HepG2 (cell line): ENCODE results near the gene LPIN3. TPM values are rescaled to one million over a fixed set of nuclear protein-coding genes. Genes with fewer than 3 reads are reported as not detected.

Experiments
- CHD4 ChIP-seq: fragments of 200-600 bp; sonication (generic); IDR thresholded peaks from 2 replicates; pipeline ENCODE4 v1.7.0; 2017; ENCODE audit warnings: mild to moderate bottlenecking, low read length, borderline replicate concordance
- CREB1 ChIP-seq, 2 experiments: fragments of 450-650 bp in 1 of 2; IDR thresholded peaks; 2 replicates each; pipeline ENCODE4 v1.6.1; 2016 to 2017; ENCODE audit warnings: control low read depth in 1 of 2, mild to moderate bottlenecking in 1 of 2, missing compliant biosample characterization in 1 of 2, missing genetic modification characterization in 1 of 2
- CREM ChIP-seq, 2 experiments: sonication (generic) in 1 of 2; formaldehyde crosslinking in 1 of 2; IDR thresholded peaks; 2 replicates each; pipeline versions ENCODE4 v1.4.0 to v1.6.1; 2016 to 2020; ENCODE audit warnings: antibody characterized with exemption in 1 of 2, mild to moderate bottlenecking in 1 of 2, missing genetic modification reagents in 1 of 2
- CTCF ChIP-seq: sonication (generic); formaldehyde crosslinking; IDR thresholded peaks from 2 replicates; pipeline ENCODE4 v1.5.0; 2020; ENCODE audit warnings: mild to moderate bottlenecking, missing genetic modification reagents, moderate library complexity
- ELF3 ChIP-seq: IDR thresholded peaks from 2 replicates; pipeline ENCODE4 v1.6.1; 2016; ENCODE audit warnings: missing genetic modification reagents, missing compliant biosample characterization
- LRRFIP1 ChIP-seq: sonication (generic); formaldehyde crosslinking; conservative IDR thresholded peaks from 2 replicates; pipeline ENCODE4 v1.4.0; 2020; ENCODE audit warnings: missing genetic modification reagents
- MNT ChIP-seq: fragments of 450-650 bp; IDR thresholded peaks from 2 replicates; pipeline ENCODE4 v1.6.1; 2016
- NCOA1 ChIP-seq: sonication (generic); formaldehyde crosslinking; IDR thresholded peaks from 2 replicates; pipeline ENCODE4 v1.9.0; 2021; ENCODE audit warnings: missing genetic modification reagents
- NFATC3 ChIP-seq: sonication (generic); formaldehyde crosslinking; IDR thresholded peaks from 2 replicates; pipeline ENCODE4 v1.5.1; 2020; ENCODE audit warnings: mild to moderate bottlenecking, missing genetic modification reagents
- SOX13 ChIP-seq, 3 experiments: fragments of 450-650 bp in 1 of 3; sonication (generic) in 1 of 3; formaldehyde crosslinking in 1 of 3; IDR thresholded peaks in 2 of 3; conservative IDR thresholded peaks in 1 of 3; 2 replicates each; pipeline versions ENCODE4 v1.5.0 to v1.6.1; 2016 to 2020; ENCODE audit warnings: antibody characterized with exemption in 1 of 3, mild to moderate bottlenecking in 1 of 3, missing compliant biosample characterization in 1 of 3, missing genetic modification reagents in 1 of 3, moderate library complexity in 1 of 3
- UBTF ChIP-seq: sonication (generic); formaldehyde crosslinking; IDR thresholded peaks from 2 replicates; pipeline ENCODE4 v1.4.0; 2020; ENCODE audit warnings: mild to moderate bottlenecking, missing genetic modification reagents
- ZNF230 ChIP-seq: sonication (generic); formaldehyde crosslinking; IDR thresholded peaks from 2 replicates; pipeline ENCODE4 v1.4.0; 2020; ENCODE audit warnings: mild to moderate bottlenecking, missing genetic modification reagents
- ZNF362 ChIP-seq: sonication (generic); formaldehyde crosslinking; IDR thresholded peaks from 2 replicates; pipeline ENCODE4 v1.4.0; 2020; ENCODE audit warnings: missing genetic modification reagents, mild to moderate bottlenecking, borderline replicate concordance
- ZNF547 ChIP-seq: sonication (generic); formaldehyde crosslinking; IDR thresholded peaks from 2 replicates; pipeline ENCODE4 v1.5.1; 2020; ENCODE audit warnings: mild to moderate bottlenecking, missing genetic modification reagents
- ZSCAN5A ChIP-seq: sonication (generic); formaldehyde crosslinking; IDR thresholded peaks from 2 replicates; pipeline ENCODE4 v1.8.0; 2022; ENCODE audit warnings: mild to moderate bottlenecking, missing genetic modification reagents, borderline replicate concordance
- polyA plus RNA-seq, 8 experiments: library from polyadenylated mRNA; depleted of rRNA in 3 of 8; stranded (reverse) in 7 of 8; unstranded in 1 of 8; fragments of >200 nt; fragmentation: Illumina TruSeq in 4 of 8; extraction: Trizol in 4 of 8; gene quantifications; 2 replicates each; pipeline versions ENCODE4 v1.2.1 to v1.2.3, GENCODE V29; 2011 to 2016; ENCODE audit warnings: low read depth in 4 of 8, missing spikeins in 1 of 8, mixed read lengths in 1 of 8; ENCODE audit not compliant: insufficient read depth in 1 of 8
- total RNA-seq, 5 experiments: library from RNA; depleted of rRNA; stranded (reverse); fragments of >200 nt; fragmentation: Illumina TruSeq; extraction: Trizol; gene quantifications; 2 replicates each; pipeline ENCODE4 v1.2.3, GENCODE V29; 2016; ENCODE audit warnings: low read depth in 1 of 5

LPIN3 gene
- total and polyA plus RNA-seq, 2 of the 13 experiments (the other 11 are each of a cell fraction or from before 2014, with no cell fraction given) = 14.2 to 28.6 TPM

- TF ChIP-seq LRRFIP1 (CRISPR knock-in tag) (no peak), CHD4 (0 out of 2 replicates have a peak, but pooled peaks have one; percentile 22), UBTF (CRISPR knock-in tag) (0 out of 2 replicates have a peak, but pooled peaks have one; percentile 1), ZNF230 (CRISPR knock-in tag) (peak; percentile 45; the same call in 1 of the 2 replicates), CTCF (CRISPR knock-in tag) (0 out of 2 replicates have a peak, but pooled peaks have one; percentile 14), CREB1 (IDR thresholded peaks at IDR 0.05) (peak; percentile 46; the same call in 1 of the 2 replicates), CREB1 (CRISPR knock-in tag; IDR thresholded peaks at IDR 0.05) (no peak), MNT (0 out of 2 replicates have a peak, but pooled peaks have one; percentile 3), ZNF362 (CRISPR knock-in tag) (0 out of 2 replicates have a peak, but pooled peaks have one; percentile 37), NFATC3 (no peak), SOX13 (IDR thresholded peaks at IDR 0.05) (no peak), SOX13 (CRISPR knock-in tag; conservative IDR thresholded peaks at IDR 0.05 in 1 of 2, IDR thresholded peaks at IDR 0.05 in 1 of 2) (peak in 1 of 2 experiments; percentile 36; a peak in 1 of 4 replicates), ZSCAN5A (CRISPR knock-in tag) (no peak), NCOA1 (CRISPR knock-in tag) (peak; percentile 26; the same call in 1 of the 2 replicates), ZNF547 (CRISPR knock-in tag) (no peak; the same call in 1 of the 2 replicates), CREM (IDR thresholded peaks at IDR 0.05) (peak; percentile 50), CREM (CRISPR knock-in tag; IDR thresholded peaks at IDR 0.05) (no peak), ELF3 (CRISPR knock-in tag) (0 out of 2 replicates have a peak, but pooled peaks have one; percentile 48)
These were observed 22.9 kb upstream of the LPIN3 start, which contains the start of gene ZHX3 (continued) for GRCh38 chr20:41317546-41318270.
